ENCODE results near the gene SPATA1. TPM values are rescaled to one million over a fixed set of nuclear protein-coding genes. Genes with fewer than 3 reads are reported as not detected.

The SPATA1 gene
- total RNA-seq, 1 donor from 2014 or later = 0.23 TPM

DNA sequence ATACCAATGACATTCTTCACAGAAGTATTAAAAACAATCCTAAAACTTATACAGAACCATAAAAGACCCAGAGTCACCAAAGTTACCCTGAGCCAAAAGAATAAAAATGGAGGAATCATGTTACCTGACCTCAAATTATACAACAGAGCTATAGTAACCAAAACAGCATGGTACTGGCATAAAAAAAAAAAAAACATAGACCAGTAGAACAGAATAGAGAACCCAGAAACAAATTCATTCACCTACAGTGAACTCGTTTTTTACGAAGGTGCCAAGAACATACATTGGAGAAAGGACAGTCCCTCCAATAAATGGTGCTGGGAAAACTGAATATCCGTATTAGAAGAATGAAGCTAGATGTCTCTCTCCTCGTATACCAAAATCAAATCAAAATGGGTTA lies 2.8 kb downstream of the SPATA1 start:
- H3K4me3 ChIP-seq (ENCODE audit: low read depth, low read length) = no peak overlapping the region
- TF ChIP-seq, protein P1, sequence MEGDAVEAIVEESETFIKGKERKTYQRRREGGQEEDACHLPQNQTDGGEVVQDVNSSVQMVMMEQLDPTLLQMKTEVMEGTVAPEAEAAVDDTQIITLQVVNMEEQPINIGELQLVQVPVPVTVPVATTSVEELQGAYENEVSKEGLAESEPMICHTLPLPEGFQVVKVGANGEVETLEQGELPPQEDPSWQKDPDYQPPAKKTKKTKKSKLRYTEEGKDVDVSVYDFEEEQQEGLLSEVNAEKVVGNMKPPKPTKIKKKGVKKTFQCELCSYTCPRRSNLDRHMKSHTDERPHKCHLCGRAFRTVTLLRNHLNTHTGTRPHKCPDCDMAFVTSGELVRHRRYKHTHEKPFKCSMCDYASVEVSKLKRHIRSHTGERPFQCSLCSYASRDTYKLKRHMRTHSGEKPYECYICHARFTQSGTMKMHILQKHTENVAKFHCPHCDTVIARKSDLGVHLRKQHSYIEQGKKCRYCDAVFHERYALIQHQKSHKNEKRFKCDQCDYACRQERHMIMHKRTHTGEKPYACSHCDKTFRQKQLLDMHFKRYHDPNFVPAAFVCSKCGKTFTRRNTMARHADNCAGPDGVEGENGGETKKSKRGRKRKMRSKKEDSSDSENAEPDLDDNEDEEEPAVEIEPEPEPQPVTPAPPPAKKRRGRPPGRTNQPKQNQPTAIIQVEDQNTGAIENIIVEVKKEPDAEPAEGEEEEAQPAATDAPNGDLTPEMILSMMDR (conservative IDR thresholded peaks at IDR 0.05; ENCODE audit: low read depth, low read length) = no peak
- DNase-seq (ENCODE audit: low read depth) = no peak

DNA sequence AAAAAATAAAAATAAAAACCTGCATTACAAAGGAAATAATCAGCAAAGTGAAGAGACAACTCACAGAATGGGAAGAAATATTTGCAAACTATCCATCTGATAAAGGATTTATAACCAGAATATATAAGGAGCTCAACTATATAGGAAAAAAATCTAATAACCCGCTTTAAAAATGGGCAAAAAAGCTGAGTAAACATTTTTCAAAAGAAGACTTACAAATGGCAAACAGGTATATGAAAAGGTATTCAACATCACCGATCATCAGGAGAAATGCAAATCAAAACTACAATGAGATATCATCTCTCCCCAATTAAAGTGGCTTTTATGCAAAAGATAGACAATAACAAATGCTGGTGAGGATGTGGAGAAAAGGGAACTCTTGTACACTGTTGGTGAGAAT lies 4.0 kb downstream of the SPATA1 start:
- no peak overlapping the region for H3K4me3 ChIP-seq (ENCODE audit: low read depth, low read length)
- DNase-seq (ENCODE audit: low read depth) = no peak

DNA sequence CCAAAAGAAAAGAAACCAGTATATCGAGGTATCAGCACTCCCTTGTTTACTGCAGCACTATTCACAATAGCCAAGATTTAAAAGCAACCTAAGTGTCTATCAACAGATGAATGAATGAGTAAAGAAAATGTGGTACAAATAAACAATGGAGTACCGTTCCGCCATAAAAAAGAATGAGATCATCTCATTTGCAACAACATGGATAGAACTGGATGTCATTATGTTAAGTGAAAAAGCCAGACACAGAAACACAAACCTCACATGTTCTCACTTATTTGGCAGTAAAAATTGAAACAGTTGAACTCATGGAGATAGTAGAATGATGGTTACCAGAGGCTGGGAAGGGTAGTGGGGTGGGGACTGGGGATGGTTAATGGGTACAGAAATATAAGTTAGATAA lies 4.5 kb downstream of the SPATA1 start:
- no peak for DNase-seq (ENCODE audit: low read depth)
- TF ChIP-seq, protein P1 (conservative IDR thresholded peaks at IDR 0.05; ENCODE audit: low read depth, low read length) = no peak
- H3K4me3 ChIP-seq (ENCODE audit: low read depth, low read length) = no peak overlapping the region

More for the DNA sequence above, 4.0 kb downstream of the SPATA1 start:
- TF ChIP-seq, protein P1 (conservative IDR thresholded peaks at IDR 0.05; ENCODE audit: low read depth, low read length) = no peak

DNA sequence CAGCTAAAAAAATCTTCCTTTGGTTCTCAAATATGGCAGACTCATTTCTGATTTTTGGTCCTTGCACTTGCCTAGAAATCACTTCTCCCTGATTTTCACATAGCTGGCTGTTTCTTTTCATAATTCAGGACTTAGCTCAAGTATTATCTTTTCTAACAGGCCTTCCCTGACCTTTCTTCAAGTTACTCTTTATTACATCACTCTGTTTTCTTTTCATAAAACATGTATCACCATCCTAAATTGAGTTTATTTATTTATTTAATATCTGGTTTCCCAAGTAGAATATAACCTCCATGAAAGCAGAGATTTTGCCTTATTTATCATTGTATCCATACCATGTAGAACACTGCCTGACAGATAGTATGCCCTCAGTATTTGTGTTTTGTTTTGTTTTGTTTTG lies 18.4 kb downstream of the SPATA1 start:
- TF ChIP-seq, protein P1 (conservative IDR thresholded peaks at IDR 0.05; ENCODE audit: low read depth, low read length) = no peak
- no peak overlapping the region for H3K4me3 ChIP-seq (ENCODE audit: low read depth, low read length)
- DNase-seq (ENCODE audit: low read depth) = no peak

DNA sequence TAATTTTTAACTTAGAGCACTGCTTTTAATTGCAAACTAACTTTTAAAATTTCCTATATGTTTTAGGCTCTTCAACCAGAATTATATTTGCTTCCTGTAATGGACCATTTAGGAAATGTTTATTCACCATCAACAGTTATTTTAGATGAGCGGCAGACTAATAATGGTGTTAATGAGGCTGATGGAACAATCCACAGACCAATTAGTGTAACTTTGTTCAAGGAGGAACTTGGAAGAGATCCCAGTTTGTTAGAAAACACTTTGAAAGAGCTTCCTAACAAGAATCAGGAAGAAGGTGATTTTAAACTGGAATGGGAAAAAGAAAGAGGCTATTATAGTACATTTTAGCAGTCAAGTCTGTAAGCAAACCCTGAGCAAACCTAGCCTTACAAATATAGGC lies 19.6 kb downstream of the SPATA1 start:
- DNase-seq (ENCODE audit: low read depth) = no peak
- no peak overlapping the region for H3K4me3 ChIP-seq (ENCODE audit: low read depth, low read length)
- TF ChIP-seq, protein P1 (conservative IDR thresholded peaks at IDR 0.05; ENCODE audit: low read depth, low read length) = no peak

DNA sequence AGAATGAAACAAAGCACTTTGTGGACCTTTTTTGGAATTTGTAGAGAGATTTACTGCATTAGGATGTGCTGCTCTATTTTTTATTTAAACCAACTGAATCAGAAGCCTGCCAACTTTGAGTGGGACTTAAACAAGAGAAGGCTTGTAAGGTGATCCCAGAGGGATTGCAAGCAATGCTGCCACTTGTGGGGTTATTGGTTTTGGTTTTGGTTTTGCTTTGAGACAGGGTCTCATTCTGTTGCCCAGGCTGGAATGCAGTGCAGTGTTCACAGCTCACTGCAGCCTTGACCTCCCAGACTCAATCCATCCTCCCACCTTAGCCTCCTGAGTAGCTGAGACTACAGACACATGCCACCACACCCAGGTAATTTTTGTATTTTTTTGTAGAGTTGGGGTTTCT lies 32.4 kb downstream of the SPATA1 start:
- TF ChIP-seq, protein P1 (conservative IDR thresholded peaks at IDR 0.05; ENCODE audit: low read depth, low read length) = no peak
- H3K4me3 ChIP-seq (ENCODE audit: low read depth, low read length) = no peak overlapping the region
- no peak for DNase-seq (ENCODE audit: low read depth)

DNA sequence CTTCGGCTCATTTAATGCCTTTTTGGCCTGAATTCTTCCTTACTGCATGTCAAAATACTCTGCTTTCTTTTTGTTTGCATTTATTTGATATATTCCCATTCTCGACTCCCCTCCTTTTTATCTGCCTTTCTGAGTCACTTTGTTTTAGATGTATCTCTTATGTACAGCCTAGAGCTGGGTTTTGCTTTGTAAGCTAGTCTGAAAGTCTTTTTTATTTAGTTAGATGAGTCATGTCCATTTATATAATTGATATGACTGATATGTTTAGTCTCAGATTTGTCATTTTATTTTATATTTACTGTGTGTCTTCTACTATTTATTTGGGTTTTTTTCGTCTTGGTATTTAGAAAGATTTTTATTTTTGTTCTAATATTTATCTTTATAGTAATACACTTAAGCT lies 33.8 kb downstream of the SPATA1 start:
- H3K4me3 ChIP-seq (ENCODE audit: low read depth, low read length) = no peak overlapping the region
- TF ChIP-seq, protein P1 (conservative IDR thresholded peaks at IDR 0.05; ENCODE audit: low read depth, low read length) = no peak
- DNase-seq (ENCODE audit: low read depth) = no peak
